H7 (cell line): ENCODE data around the gene GRIK3. TPM values are rescaled to one million over a fixed set of nuclear protein-coding genes. Genes with fewer than 3 reads are reported as not detected.

Experiments
- DNase-seq: peaks from one replicate; pipeline ENCODE4 v3.0.0; 2012
- H3K27me3 ChIP-seq: 2 replicates; pipeline ENCODE4 v1.6.0; 2011; ENCODE audit warnings: mild to moderate bottlenecking, low read length; ENCODE audit not compliant: control insufficient read depth, insufficient read depth
- H3K36me3 ChIP-seq: replicated peaks from 2 replicates; pipeline ENCODE4 v1.5.1; 2011; ENCODE audit warnings: low read length; ENCODE audit not compliant: control insufficient read depth, insufficient read depth
- H3K4me3 ChIP-seq: 2 replicates; pipeline ENCODE4 v1.5.1; 2011; ENCODE audit warnings: low read depth, mild to moderate bottlenecking, control low read depth, low read length, moderate library complexity; ENCODE audit not compliant: insufficient read depth
- total RNA-seq: library from RNA; depleted of rRNA; stranded (reverse); fragments of >200 nt; shearing (Covaris generic); gene quantifications from 2 replicates; pipeline ENCODE4 v1.2.3, GENCODE V29; 2014

Gene GRIK3
- total RNA-seq, 1 experiment from 2014 or later, result 8.2 TPM

- no peaks in the 10 kb centered on the region for H3K36me3 ChIP-seq
- DNase-seq, result peak; percentile 63
- H3K27me3 ChIP-seq, result peaks cover 56% of the 10 kb centered on the region
- peak overlapping the region; percentile 30; the same call in 1 of the 2 replicates for H3K4me3 ChIP-seq
Observed at GRCh38 chr1:37036667-37037053, 2.3 kb upstream of the GRIK3 start.

- DNase-seq, result peak; percentile 85
- no peaks in the 10 kb centered on the region for H3K36me3 ChIP-seq
- peaks cover 62% of the 10 kb centered on the region for H3K27me3 ChIP-seq
- H3K4me3 ChIP-seq, result peak overlapping the region; percentile 30
Observed at GRCh38 chr1:37035796-37036666, 1.7 kb upstream of the GRIK3 start.

- H3K4me3 ChIP-seq, result peak overlapping the region; percentile 45
- no peaks in the 10 kb centered on the region for H3K36me3 ChIP-seq
- peaks cover 70% of the 10 kb centered on the region for H3K27me3 ChIP-seq
- DNase-seq, result peak; percentile 79
Observed at GRCh38 chr1:37035014-37035691, 838 bp upstream of the GRIK3 start.

GRCh38 chr1:37033355-37034101, 787 bp downstream of the GRIK3 start:
- Histone ChIP-seq H3K4me3 (peak overlapping the region; percentile 50), H3K27me3 (peaks cover 80% of the 10 kb centered on the region), H3K36me3 (no peaks in the 10 kb centered on the region)
- peak; percentile 74 for DNase-seq

- Histone ChIP-seq H3K27me3 (peaks cover 80% of the 10 kb centered on the region), H3K36me3 (no peaks in the 10 kb centered on the region), H3K4me3 (peak overlapping the region; percentile 50)
- peak; percentile 86 for DNase-seq
Observed at GRCh38 chr1:37032660-37033354, 1.5 kb downstream of the GRIK3 start.

GRCh38 chr1:37031871-37032270, 2.4 kb downstream of the GRIK3 start:
- peaks cover 72% of the 10 kb centered on the region for H3K27me3 ChIP-seq
- H3K4me3 ChIP-seq, result no peak overlapping the region

GRCh38 chr1:37031429-37031828, 2.9 kb downstream of the GRIK3 start:
- H3K4me3 ChIP-seq, result no peak overlapping the region
- no peak for DNase-seq
- H3K36me3 ChIP-seq, result no peaks in the 10 kb centered on the region
- peaks cover 68% of the 10 kb centered on the region for H3K27me3 ChIP-seq

More at GRCh38 chr1:37031871-37032270, 2.4 kb downstream of the GRIK3 start:
- H3K36me3 ChIP-seq, result no peaks in the 10 kb centered on the region
- DNase-seq, result peak; percentile 40

GRCh38 chr1:37028981-37029617, 5.2 kb downstream of the GRIK3 start:
- Histone ChIP-seq H3K4me3 (no peak overlapping the region), H3K36me3 (no peaks in the 10 kb centered on the region), H3K27me3 (peaks cover 49% of the 10 kb centered on the region)
- peak; percentile 77 for DNase-seq

GRCh38 chr1:37021502-37021901, 12.8 kb downstream of the GRIK3 start:
- Histone ChIP-seq H3K27me3 (no peaks in the 10 kb centered on the region), H3K4me3 (no peak overlapping the region), H3K36me3 (no peaks in the 10 kb centered on the region)
- DNase-seq, result no peak

GRCh38 chr1:37020653-37021277, 13.6 kb downstream of the GRIK3 start:
- Histone ChIP-seq H3K27me3 (no peaks in the 10 kb centered on the region), H3K36me3 (no peaks in the 10 kb centered on the region), H3K4me3 (no peak overlapping the region)
- DNase-seq, result peak; percentile 85

- no peak for DNase-seq
- no peak overlapping the region for H3K4me3 ChIP-seq
- no peaks in the 10 kb centered on the region for H3K27me3 ChIP-seq
- H3K36me3 ChIP-seq, result no peaks in the 10 kb centered on the region
Observed at GRCh38 chr1:37018510-37018909, 15.8 kb downstream of the GRIK3 start.

- DNase-seq, result no peak
- H3K36me3 ChIP-seq, result no peaks in the 10 kb centered on the region
- no peaks in the 10 kb centered on the region for H3K27me3 ChIP-seq
- no peak overlapping the region for H3K4me3 ChIP-seq
Observed at GRCh38 chr1:37017720-37018119, 16.6 kb downstream of the GRIK3 start.

GRCh38 chr1:37016121-37016520, 18.2 kb downstream of the GRIK3 start:
- no peak for DNase-seq
- no peaks in the 10 kb centered on the region for H3K36me3 ChIP-seq
- no peak overlapping the region for H3K4me3 ChIP-seq
- no peaks in the 10 kb centered on the region for H3K27me3 ChIP-seq
